Vagina (tissue), 2 donors: Measurements from ENCODE around the gene KRTAP4-7. TPM values are rescaled to one million over a fixed set of nuclear protein-coding genes. Genes with fewer than 3 reads are reported as not detected.
"Not testable (repeated sequence)": the region's sequence is repeated elsewhere in the genome, so short reads cannot be mapped to it uniquely, and the experiment has no call there.

ENCODE experiments used
- DNase-seq, 2 donors: peaks; one replicate each; pipeline ENCODE4 v3.0.0-alpha.2; 2017; ENCODE audit errors: extremely low spot score in 2 of 2
- H3K27ac ChIP-seq: fragments of 200-600 bp; sonication (generic); one replicate; pipeline ENCODE4 v1.5.1; 2019
- H3K27me3 ChIP-seq: fragments of 200-600 bp; sonication (generic); one replicate; pipeline ENCODE4 v1.5.1; 2019
- H3K36me3 ChIP-seq, 2 donors: fragments of 200-600 bp; sonication (generic); one replicate each; pipeline ENCODE4 v1.5.1; 2017 to 2019
- H3K4me1 ChIP-seq: fragments of 200-600 bp; sonication (generic); one replicate; pipeline ENCODE4 v1.5.1; 2019
- H3K4me3 ChIP-seq, 2 donors: fragments of 200-600 bp; sonication (generic); 1 replicate in 1 of 2; 2 replicates in 1 of 2; pipeline ENCODE4 v1.5.1; 2016 to 2019
- H3K9me3 ChIP-seq: fragments of 200-600 bp; sonication (generic); one replicate; pipeline ENCODE4 v1.5.1; 2019
- CTCF ChIP-seq, 3 experiments: fragments of 450-650 bp in 2 of 3; fragments of 200-600 bp in 1 of 3; sonication (generic) in 1 of 3; IDR thresholded peaks; one replicate each; pipeline ENCODE4 v1.5.1; 2017 to 2019; ENCODE audit warnings: antibody characterized with exemption in 3 of 3, mild to moderate bottlenecking in 2 of 3, moderate library complexity in 2 of 3
- POLR2A ChIP-seq, 2 donors: fragments of 450-650 bp; IDR thresholded peaks; one replicate each; pipeline ENCODE4 v1.6.1; 2017; ENCODE audit warnings: antibody characterized with exemption in 2 of 2, mild to moderate bottlenecking in 2 of 2, moderate library complexity in 2 of 2
- POLR2AphosphoS5 ChIP-seq, 2 donors: sonication (generic); formaldehyde crosslinking; IDR thresholded peaks; one replicate each; pipeline ENCODE4 v1.9.0; 2017; ENCODE audit warnings: antibody characterized with exemption in 2 of 2, mild to moderate bottlenecking in 2 of 2, low read depth in 1 of 2; ENCODE audit not compliant: insufficient read depth in 1 of 2
- intact Hi-C: fragments of 100-400 bp; cut with DNase I; formaldehyde crosslinking; loops from one replicate; pipeline ENCODE4 v1.15.1; 2023
- total RNA-seq: library from RNA; depleted of rRNA; stranded (reverse); fragments of >200 nt; gene quantifications from one replicate; pipeline ENCODE4 v1.2.3, GENCODE V29; 2016

The KRTAP4-7 gene
- total RNA-seq, 1 donor from 2014 or later: not detected

- TF ChIP-seq CTCF (IDR thresholded peaks at IDR 0.05) (no peak), POLR2A (IDR thresholded peaks at IDR 0.05) (no peak), POLR2AphosphoS5 (IDR thresholded peaks at IDR 0.05; ENCODE audit: insufficient read depth in 1 of 2, low read depth in 1 of 2) (no peak)
- intact Hi-C loops: no loop called here
- Histone ChIP-seq H3K9me3 (no peaks in the 10 kb centered on the region), H3K27ac (no peak overlapping the region), H3K27me3 (no peaks in the 10 kb centered on the region), H3K4me3 (no peak overlapping the region), H3K36me3 (no peaks in the 10 kb centered on the region), H3K4me1 (no peaks in the 10 kb centered on the region)
- DNase-seq: no peak
Measured at GRCh38 chr17:41048441-41048840, 35.5 kb upstream of the KRTAP4-7 start.

DNA sequence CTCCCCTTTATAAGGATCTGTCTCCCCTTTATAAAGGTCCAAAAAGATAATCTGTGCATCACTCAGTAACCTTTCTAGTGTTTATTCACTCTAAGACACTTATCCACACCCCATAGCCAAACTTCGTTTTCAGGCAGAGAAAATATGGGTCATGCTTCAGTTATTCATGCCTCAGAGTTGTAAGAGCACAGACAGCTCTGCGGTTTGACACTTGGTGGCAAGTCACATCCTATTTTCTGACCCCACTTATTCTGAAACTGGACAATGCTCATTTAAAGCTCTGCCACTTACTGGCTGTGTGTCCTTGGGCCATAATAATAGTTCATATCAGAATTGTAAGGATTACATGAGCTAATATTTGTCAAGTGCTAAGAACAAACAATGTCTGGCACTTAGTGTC lies 34.8 kb upstream of the KRTAP4-7 start:
- TF ChIP-seq POLR2A (IDR thresholded peaks at IDR 0.05) (no peak), CTCF (IDR thresholded peaks at IDR 0.05) (no peak), POLR2AphosphoS5 (IDR thresholded peaks at IDR 0.05; ENCODE audit: insufficient read depth in 1 of 2, low read depth in 1 of 2) (no peak)
- H3K36me3 ChIP-seq: no peaks in the 10 kb centered on the region
- H3K4me3 ChIP-seq: no peak overlapping the region
- H3K9me3 ChIP-seq: no peaks in the 10 kb centered on the region
- DNase-seq: no peak
- no peaks in the 10 kb centered on the region for H3K27me3 ChIP-seq
- H3K4me1 ChIP-seq: no peaks in the 10 kb centered on the region
- intact Hi-C loops: no loop called here
- no peak overlapping the region for H3K27ac ChIP-seq

GRCh38 chr17:41052566-41052965 lies 31.4 kb upstream of the KRTAP4-7 start:
- Histone ChIP-seq H3K4me1 (no peaks in the 10 kb centered on the region), H3K9me3 (no peaks in the 10 kb centered on the region), H3K36me3 (no peaks in the 10 kb centered on the region), H3K27ac (no peak overlapping the region), H3K27me3 (no peaks in the 10 kb centered on the region), H3K4me3 (no peak overlapping the region)
- intact Hi-C loops: no loop called here
- TF ChIP-seq POLR2A (IDR thresholded peaks at IDR 0.05) (no peak), CTCF (IDR thresholded peaks at IDR 0.05) (no peak), POLR2AphosphoS5 (IDR thresholded peaks at IDR 0.05; ENCODE audit: insufficient read depth in 1 of 2, low read depth in 1 of 2) (no peak)
- DNase-seq: no peak

- H3K9me3 ChIP-seq: no peaks in the 10 kb centered on the region
- intact Hi-C loops: no loop called here
- no peak for TF ChIP-seq POLR2AphosphoS5 (IDR thresholded peaks at IDR 0.05; ENCODE audit: insufficient read depth in 1 of 2, low read depth in 1 of 2)
- TF ChIP-seq CTCF (IDR thresholded peaks at IDR 0.05): no peak
- no peak for TF ChIP-seq POLR2A (IDR thresholded peaks at IDR 0.05)
Measured at GRCh38 chr17:41054025-41054424, 29.9 kb upstream of the KRTAP4-7 start.

GRCh38 chr17:41054556-41054955 lies 29.4 kb upstream of the KRTAP4-7 start:
- H3K4me1 ChIP-seq, H3K9me3 ChIP-seq, intact Hi-C loops: not testable (repeated sequence)

More at GRCh38 chr17:41054025-41054424, 29.9 kb upstream of the KRTAP4-7 start:
- no peaks in the 10 kb centered on the region for H3K27me3 ChIP-seq
- no peaks in the 10 kb centered on the region for H3K4me1 ChIP-seq
- no peaks in the 10 kb centered on the region for H3K36me3 ChIP-seq
- H3K4me3 ChIP-seq: no peak overlapping the region
- DNase-seq: no peak
- no peak overlapping the region for H3K27ac ChIP-seq

DNA sequence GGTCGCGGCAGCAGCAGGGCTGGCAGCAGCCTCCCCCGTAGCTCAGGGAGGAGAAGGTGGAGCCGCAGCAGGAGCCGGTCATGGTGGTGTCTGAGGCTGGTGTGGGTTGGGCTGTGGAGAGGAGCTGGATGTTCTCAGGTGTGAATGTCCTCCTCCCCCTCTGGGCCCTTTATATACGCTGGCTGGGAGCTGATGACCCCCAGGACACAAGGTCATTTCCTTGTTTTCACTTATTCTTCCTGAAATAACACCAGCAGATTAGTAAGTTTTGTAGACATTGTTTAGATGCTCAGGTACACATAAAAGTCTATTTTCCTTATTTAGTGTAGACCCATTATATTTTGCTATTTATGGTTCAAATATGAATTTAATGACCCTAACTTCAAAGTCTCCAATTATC lies 28.8 kb upstream of the KRTAP4-7 start, which contains the start of gene KRTAP2-2:
TSS of gene KRTAP2-2 (minus strand) at position 101 of the 400 bp plus-strand sequence. CDS start at position 82, 19 bp downstream.
- H3K36me3 ChIP-seq, H3K4me3 ChIP-seq, H3K9me3 ChIP-seq, H3K27ac ChIP-seq, intact Hi-C loops, H3K27me3 ChIP-seq, DNase-seq, H3K4me1 ChIP-seq: not testable (repeated sequence)

More at GRCh38 chr17:41054556-41054955, 29.4 kb upstream of the KRTAP4-7 start:
- H3K36me3 ChIP-seq, H3K27me3 ChIP-seq, H3K27ac ChIP-seq, H3K4me3 ChIP-seq, DNase-seq: not testable (repeated sequence)
